DMS53 treated with DMSO at 0.1 percent for 48 hours (cell line): ENCODE data around the gene TAGAP.
"Not testable (repeated sequence)": the region's sequence is repeated elsewhere in the genome, so short reads cannot be mapped to it uniquely, and the experiment has no call there.

Experiments
- DNase-seq: peaks from one replicate; lab custom pipeline; 2025; ENCODE audit not compliant: unreplicated experiment; lab: John Stamatoyannopoulos, UW

Gene TAGAP

GRCh38 chr6:159045801-159046200, 1.0 kb upstream of the TAGAP start:
- no peak for DNase-seq

- no peak for DNase-seq
Observed at GRCh38 chr6:159043947-159044346, 844 bp downstream of the TAGAP start.

GRCh38 chr6:159043251-159043650, 1.5 kb downstream of the TAGAP start:
- no peak for DNase-seq

- DNase-seq: no peak
Observed at GRCh38 chr6:159042826-159043181, 2.0 kb downstream of the TAGAP start.

GRCh38 chr6:159042003-159042825, 2.6 kb downstream of the TAGAP start:
- DNase-seq: peak; percentile 68

- no peak for DNase-seq
Observed at GRCh38 chr6:159041181-159041580, 3.6 kb downstream of the TAGAP start.

- no peak for DNase-seq
Observed at GRCh38 chr6:159039885-159040258, 4.9 kb downstream of the TAGAP start.

GRCh38 chr6:159038914-159039884, 5.6 kb downstream of the TAGAP start:
- no peak for DNase-seq

- DNase-seq: not testable (repeated sequence)
Observed at GRCh38 chr6:159038318-159038717, 6.5 kb downstream of the TAGAP start.

- no peak for DNase-seq
Observed at GRCh38 chr6:159037756-159038290, 7.0 kb downstream of the TAGAP start.

GRCh38 chr6:159036673-159037072, 8.1 kb downstream of the TAGAP start:
- DNase-seq: no peak

GRCh38 chr6:159035891-159036290, 8.9 kb downstream of the TAGAP start:
- DNase-seq: no peak

- DNase-seq: no peak
Observed at GRCh38 chr6:159033160-159034049, 11.4 kb downstream of the TAGAP start.

GRCh38 chr6:159031846-159032245, 12.9 kb downstream of the TAGAP start:
- no peak for DNase-seq

- DNase-seq: no peak
Observed at GRCh38 chr6:159030168-159030567, 14.6 kb downstream of the TAGAP start.

- not testable (repeated sequence) for DNase-seq
Observed at GRCh38 chr6:159025224-159025623, 19.6 kb downstream of the TAGAP start.

- no peak for DNase-seq
Observed at GRCh38 chr6:159023893-159024292, 20.9 kb downstream of the TAGAP start.

GRCh38 chr6:159020011-159020410, 24.8 kb downstream of the TAGAP start:
- DNase-seq: no peak

GRCh38 chr6:159017757-159018559, 26.8 kb downstream of the TAGAP start:
- DNase-seq: no peak

- DNase-seq: no peak
Observed at GRCh38 chr6:159014406-159014805, 30.4 kb downstream of the TAGAP start.
